SK-N-SH treated with all-trans-retinoic acid at 6 μM for 48 hours (cell line): ENCODE results near the gene WDR77.

ENCODE experiments used
- ATAC-seq: fragments of 200-7000 bp; cut with Tn5 transposase; 3 replicates; pipeline ENCODE4 v1.9.1; 2020; ENCODE audit warnings: mild to moderate bottlenecking, moderate library complexity
- BACH2 ChIP-seq: fragments of 250-450 bp; sonication (Bioruptor Pico); IDR thresholded peaks from 2 replicates; pipeline ENCODE4 v1.9.0; 2021; ENCODE audit warnings: mild to moderate bottlenecking, borderline replicate concordance
- CREB5 ChIP-seq: fragments of 250-450 bp; sonication (Bioruptor Pico); IDR thresholded peaks from 2 replicates; pipeline ENCODE4 v1.5.1; 2020; ENCODE audit warnings: low read depth, mild to moderate bottlenecking, moderate library complexity
- CSDC2 ChIP-seq: fragments of 250-450 bp; sonication (Bioruptor Pico); IDR thresholded peaks from 2 replicates; pipeline ENCODE4 v1.5.0; 2020; ENCODE audit warnings: mild to moderate bottlenecking, moderate library complexity
- CSRNP3 ChIP-seq: fragments of 250-450 bp; sonication (Bioruptor Pico); IDR thresholded peaks from 2 replicates; pipeline ENCODE4 v1.5.1; 2021; ENCODE audit warnings: mild to moderate bottlenecking, moderate library complexity
- GLIS3 ChIP-seq: fragments of 250-450 bp; sonication (Bioruptor Pico); IDR thresholded peaks from 2 replicates; pipeline ENCODE4 v1.5.0; 2020; ENCODE audit warnings: mild to moderate bottlenecking, moderate library complexity
- ISL1 ChIP-seq: fragments of 250-450 bp; sonication (Bioruptor Pico); IDR thresholded peaks from 2 replicates; pipeline ENCODE4 v2.1.2; 2022; ENCODE audit warnings: mild to moderate bottlenecking, moderate library complexity
- PATZ1 ChIP-seq: fragments of 250-450 bp; sonication (Bioruptor Pico); IDR thresholded peaks from 2 replicates; pipeline ENCODE4 v1.8.0; 2020; ENCODE audit warnings: mild to moderate bottlenecking, moderate library complexity, borderline replicate concordance
- POU6F1 ChIP-seq: fragments of 250-450 bp; sonication (Bioruptor Pico); IDR thresholded peaks from 2 replicates; pipeline ENCODE4 v1.8.0; 2021; ENCODE audit warnings: low read depth, mild to moderate bottlenecking, moderate library complexity, borderline replicate concordance
- PPARA ChIP-seq: fragments of 250-450 bp; sonication (Bioruptor Pico); IDR thresholded peaks from 2 replicates; pipeline ENCODE4 v1.5.0; 2020; ENCODE audit warnings: mild to moderate bottlenecking, borderline replicate concordance
- SNAI2 ChIP-seq: fragments of 250-450 bp; sonication (Bioruptor Pico); IDR thresholded peaks from 2 replicates; pipeline ENCODE4 v1.5.0; 2020; ENCODE audit warnings: mild to moderate bottlenecking, moderate library complexity
- TCF4 ChIP-seq: fragments of 250-450 bp; sonication (Bioruptor Pico); IDR thresholded peaks from 2 replicates; pipeline ENCODE4 v1.8.0; 2021; ENCODE audit warnings: mild to moderate bottlenecking, moderate library complexity, borderline replicate concordance
- TSHZ2 ChIP-seq: fragments of 250-450 bp; sonication (Bioruptor Pico); IDR thresholded peaks from 2 replicates; pipeline ENCODE4 v1.5.0; 2020; ENCODE audit warnings: mild to moderate bottlenecking, moderate library complexity
- ZC3H10 ChIP-seq: fragments of 250-450 bp; sonication (Bioruptor Pico); IDR thresholded peaks from 2 replicates; pipeline ENCODE4 v1.5.1; 2021; ENCODE audit warnings: mild to moderate bottlenecking, moderate library complexity
- ZFP3 ChIP-seq: fragments of 250-450 bp; sonication (Bioruptor Pico); IDR thresholded peaks from 2 replicates; pipeline ENCODE4 v1.5.0; 2020; ENCODE audit warnings: mild to moderate bottlenecking, moderate library complexity
- ZFP30 ChIP-seq: fragments of 450-650 bp; formaldehyde crosslinking; IDR thresholded peaks from 2 replicates; pipeline ENCODE4 v1.5.0; 2022; ENCODE audit warnings: mild to moderate bottlenecking, moderate library complexity
- ZNF565 ChIP-seq: fragments of 450-650 bp; formaldehyde crosslinking; conservative IDR thresholded peaks from 2 replicates; pipeline ENCODE4 v1.5.0; 2020; ENCODE audit warnings: low read depth, mild to moderate bottlenecking, moderate library complexity
- ZNF70 ChIP-seq: fragments of 450-650 bp; formaldehyde crosslinking; IDR thresholded peaks from 2 replicates; pipeline ENCODE4 v1.5.0; 2020; ENCODE audit warnings: mild to moderate bottlenecking, moderate library complexity
- ZNF8 ChIP-seq: fragments of 450-650 bp; formaldehyde crosslinking; IDR thresholded peaks from 2 replicates; pipeline ENCODE4 v1.5.0; 2020; ENCODE audit warnings: mild to moderate bottlenecking, moderate library complexity

WDR77 gene

GRCh38 chr1:111414756-111415155, 34.3 kb downstream of the WDR77 start:
- ATAC-seq: no peak
- TF ChIP-seq ZNF8 (CRISPR knock-in tag): no peak
- TF ChIP-seq CSDC2: no peak
- no peak for TF ChIP-seq ZC3H10 (CRISPR knock-in tag)
- no peak for TF ChIP-seq CREB5
- no peak for TF ChIP-seq ZFP3 (CRISPR knock-in tag)
- no peak for TF ChIP-seq TCF4
- no peak for TF ChIP-seq TSHZ2
- TF ChIP-seq GLIS3: no peak

- TF ChIP-seq ZFP30: no peak
- TF ChIP-seq SNAI2 (CRISPR knock-in tag): no peak
- no peak for TF ChIP-seq ZNF70 (CRISPR knock-in tag)
- TF ChIP-seq PATZ1 (CRISPR knock-in tag): no peak
- TF ChIP-seq POU6F1: no peak
- no peak for TF ChIP-seq ISL1
- TF ChIP-seq CSDC2: no peak
- no peak for TF ChIP-seq GLIS3
- TF ChIP-seq CSRNP3 (CRISPR knock-in tag): no peak
- no peak for TF ChIP-seq ZFP3 (CRISPR knock-in tag)
- TF ChIP-seq BACH2 (CRISPR knock-in tag): no peak
- TF ChIP-seq PPARA (CRISPR knock-in tag): no peak
- ATAC-seq: no peak
These were observed 36.2 kb downstream of the WDR77 start for GRCh38 chr1:111412839-111413238.

- TF ChIP-seq SNAI2 (CRISPR knock-in tag): no peak
- no peak for TF ChIP-seq ZC3H10 (CRISPR knock-in tag)
- no peak for TF ChIP-seq POU6F1
- TF ChIP-seq ZNF565 (CRISPR knock-in tag): no peak
- no peak for TF ChIP-seq CSRNP3 (CRISPR knock-in tag)
- no peak for TF ChIP-seq ZFP30
- TF ChIP-seq ZFP3 (CRISPR knock-in tag): no peak
- no peak for TF ChIP-seq CREB5
- ATAC-seq: no peak
These were observed 41.8 kb downstream of the WDR77 start for GRCh38 chr1:111407301-111407700.
